GM18502 (cell line): ENCODE results near the gene SUPT5H.

Experiments used
- ATAC-seq: cut with Tn5 transposase; IDR thresholded peaks from one replicate; pipeline ENCODE4 v1.9.1; 2021; ENCODE audit warnings: mild to moderate bottlenecking; ENCODE audit not compliant: unreplicated experiment, poor library complexity

The SUPT5H gene

GRCh38 chr19:39483141-39483540, 37.8 kb downstream of the SUPT5H start:
- ATAC-seq: no peak

GRCh38 chr19:39489756-39490155, 44.4 kb downstream of the SUPT5H start:
- ATAC-seq: no peak

- no peak for ATAC-seq
These were observed 46.8 kb downstream of the SUPT5H start for GRCh38 chr19:39492225-39492624.

GRCh38 chr19:39492788-39493187, 47.4 kb downstream of the SUPT5H start:
- ATAC-seq: no peak

GRCh38 chr19:39494661-39495060, 49.3 kb downstream of the SUPT5H start:
- ATAC-seq: no peak

- no peak for ATAC-seq
These were observed 50.7 kb downstream of the SUPT5H start for GRCh38 chr19:39496063-39496462.

- ATAC-seq: no peak
These were observed 52.3 kb downstream of the SUPT5H start for GRCh38 chr19:39497701-39497995.

GRCh38 chr19:39497996-39498797, 52.8 kb downstream of the SUPT5H start:
- no peak for ATAC-seq

GRCh38 chr19:39498798-39499642, 53.6 kb downstream of the SUPT5H start, which contains the start of gene DLL3:
TSS of gene DLL3 (plus strand) at chr19:39498947. CDS start at chr19:39498975, 28 bp downstream.
- ATAC-seq: no peak

- ATAC-seq: no peak
These were observed 54.5 kb downstream of the SUPT5H start for GRCh38 chr19:39499932-39500331.

- no peak for ATAC-seq
These were observed 55.2 kb downstream of the SUPT5H start for GRCh38 chr19:39500543-39500942.

GRCh38 chr19:39501340-39501739, 56.0 kb downstream of the SUPT5H start:
- ATAC-seq: no peak

- no peak for ATAC-seq
These were observed 57.4 kb downstream of the SUPT5H start for GRCh38 chr19:39502640-39503417.

GRCh38 chr19:39506598-39506943, 61.2 kb downstream of the SUPT5H start:
- ATAC-seq: no peak

- peak; percentile 64 for ATAC-seq
These were observed 61.7 kb downstream of the SUPT5H start for GRCh38 chr19:39506944-39507714.

- ATAC-seq: no peak
These were observed 62.5 kb downstream of the SUPT5H start for GRCh38 chr19:39507715-39508364.

- ATAC-seq: no peak
These were observed 63.2 kb downstream of the SUPT5H start for GRCh38 chr19:39508629-39509028.

GRCh38 chr19:39509233-39509632, 63.9 kb downstream of the SUPT5H start:
- no peak for ATAC-seq

GRCh38 chr19:39512988-39513387, 67.6 kb downstream of the SUPT5H start:
- ATAC-seq: no peak
